HG02938 (cell line): ENCODE measurements around the gene ZBP1.

Source experiments
- ATAC-seq: cut with Tn5 transposase; IDR thresholded peaks from one replicate; pipeline ENCODE4 v1.9.1; 2021; ENCODE audit warnings: mild to moderate bottlenecking, moderate library complexity; ENCODE audit not compliant: unreplicated experiment

The ZBP1 gene

DNA sequence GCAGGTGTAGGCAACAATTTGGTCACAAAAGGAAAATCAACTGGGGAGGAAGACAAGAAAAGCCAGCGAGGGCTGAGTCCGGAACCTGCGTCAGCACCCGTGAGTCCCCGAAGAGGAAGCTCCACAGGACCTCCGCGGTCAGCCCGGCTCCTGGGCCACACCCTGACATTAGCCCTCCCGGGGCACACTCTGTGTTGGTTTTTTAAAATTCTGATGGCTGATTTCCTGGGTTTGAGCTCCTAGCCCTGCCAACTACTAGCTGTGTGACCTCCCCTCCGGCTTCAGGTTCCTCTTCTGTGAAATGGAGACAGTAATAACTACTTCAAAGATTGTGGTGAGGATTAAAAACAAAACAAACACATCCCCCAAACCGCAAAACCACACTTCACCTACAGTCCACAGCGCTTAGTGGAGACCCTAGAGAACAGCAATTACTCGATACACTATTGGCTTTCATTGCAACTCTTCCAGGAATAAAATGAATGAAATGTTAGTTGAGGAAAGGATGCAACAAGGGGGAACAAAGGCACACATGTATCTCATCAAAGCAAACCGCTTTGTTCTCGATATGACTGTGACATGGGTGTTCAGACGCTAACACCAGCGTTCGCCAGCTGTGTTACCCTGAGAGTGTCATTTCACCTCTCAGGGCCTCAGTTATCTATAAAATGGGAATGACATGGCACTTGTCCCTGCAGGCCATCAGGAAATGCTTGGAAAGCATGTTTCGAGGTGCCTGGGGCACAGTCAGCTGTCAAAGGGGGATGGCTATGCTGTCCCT is 985 bp downstream of the ZBP1 start:
- peak; percentile 66 for ATAC-seq

DNA sequence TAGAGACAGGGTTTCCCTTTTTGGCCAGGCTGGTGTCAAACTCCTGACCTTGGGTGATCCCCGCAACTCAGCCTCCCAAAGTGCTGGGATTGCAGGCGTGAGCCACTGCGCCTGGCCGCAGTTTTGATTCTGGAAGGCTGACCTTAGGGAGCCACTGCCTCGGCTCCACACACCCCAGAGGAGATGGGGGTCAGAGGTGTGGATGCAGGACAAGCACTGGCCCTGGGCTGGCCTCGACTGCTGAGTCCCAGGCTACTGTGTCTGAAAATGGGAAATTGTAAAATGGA is 1.5 kb downstream of the ZBP1 start:
- no peak for ATAC-seq

- ATAC-seq = no peak
Observed at GRCh38 chr20:57618091-57618763, 2.0 kb downstream of the ZBP1 start.

GRCh38 chr20:57617079-57617795 is 3.0 kb downstream of the ZBP1 start:
- ATAC-seq = no peak

GRCh38 chr20:57616143-57616951 is 3.9 kb downstream of the ZBP1 start:
- no peak for ATAC-seq

DNA sequence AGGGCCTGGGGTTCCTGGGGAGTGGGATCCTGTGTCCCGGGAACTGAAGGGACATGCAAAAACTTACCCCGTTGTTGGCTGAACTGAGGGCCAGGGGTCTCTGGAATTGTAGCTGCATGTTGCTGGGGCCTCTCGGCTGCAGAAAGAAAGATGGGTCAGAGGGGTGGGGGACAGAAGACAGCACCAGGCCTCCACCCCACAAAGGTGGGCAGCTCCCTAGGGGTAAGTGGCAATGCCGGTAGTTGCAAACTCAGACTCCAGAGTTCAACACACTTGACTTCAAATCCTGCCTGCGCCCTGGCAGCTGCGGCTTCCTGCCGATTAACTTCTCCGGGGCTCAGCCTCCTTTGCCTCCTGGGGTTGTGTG is 4.8 kb downstream of the ZBP1 start:
- no peak for ATAC-seq

GRCh38 chr20:57614490-57615444 is 5.5 kb downstream of the ZBP1 start:
- no peak for ATAC-seq

DNA sequence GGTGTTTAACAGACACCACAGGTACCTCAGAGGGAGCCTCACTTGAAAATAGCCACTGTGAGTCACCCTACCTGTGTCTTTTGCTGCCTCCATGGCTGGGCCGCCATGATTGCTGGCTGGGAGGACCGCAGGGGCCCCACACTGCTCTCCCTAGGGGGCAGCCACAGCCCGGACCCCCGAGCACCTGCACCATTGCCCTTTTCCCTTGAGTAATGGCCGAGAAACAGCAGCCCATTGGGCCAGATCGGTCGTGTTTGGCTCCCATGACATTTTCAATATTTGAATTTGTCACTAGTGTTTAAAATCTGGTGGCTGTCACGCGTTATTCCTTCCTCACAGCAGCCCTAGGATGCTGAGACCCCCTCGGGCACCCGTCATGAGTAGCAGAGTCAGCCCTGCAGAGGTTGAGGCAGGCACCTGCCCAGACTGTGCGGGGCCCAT is 6.7 kb downstream of the ZBP1 start:
- no peak for ATAC-seq

DNA sequence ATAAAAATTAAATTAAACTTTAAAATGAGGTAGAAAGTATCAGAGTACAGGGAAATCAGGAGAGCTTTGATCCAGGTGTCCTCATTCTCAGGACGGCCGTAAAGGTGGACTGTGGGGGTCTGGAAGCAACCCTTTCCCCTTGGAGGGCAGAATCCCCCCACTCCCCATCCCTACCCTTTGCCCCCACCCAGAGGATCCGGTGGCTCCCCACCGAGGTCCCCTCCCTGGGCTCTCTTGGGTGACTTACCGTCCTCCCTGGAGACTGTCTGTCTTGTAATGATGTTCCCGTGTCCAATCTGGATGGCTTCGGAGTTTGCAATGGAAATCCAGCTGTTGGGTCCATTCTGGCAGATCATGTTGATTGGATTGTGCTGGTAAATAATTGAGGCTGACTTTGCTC is 7.3 kb downstream of the ZBP1 start:
- ATAC-seq = no peak

DNA sequence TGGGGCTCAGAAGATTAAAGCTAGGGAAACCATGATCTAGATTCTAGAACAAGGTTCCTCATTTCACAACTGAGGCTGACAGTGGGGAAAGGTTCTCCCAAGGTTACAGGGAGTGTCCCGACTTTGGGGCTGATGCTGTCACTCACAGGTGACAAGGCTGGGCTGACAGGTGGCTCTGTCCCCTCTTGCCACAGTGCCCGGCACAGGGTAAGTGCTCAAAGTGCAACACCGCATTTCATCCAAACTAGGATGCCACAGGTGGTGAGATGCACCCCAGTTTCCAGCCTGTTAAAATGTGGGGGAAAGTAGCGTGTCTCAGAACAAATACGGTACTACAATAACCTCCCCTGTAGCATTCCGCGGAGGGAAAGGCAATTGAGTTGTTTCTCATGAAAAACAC is 7.8 kb downstream of the ZBP1 start:
- no peak for ATAC-seq

DNA sequence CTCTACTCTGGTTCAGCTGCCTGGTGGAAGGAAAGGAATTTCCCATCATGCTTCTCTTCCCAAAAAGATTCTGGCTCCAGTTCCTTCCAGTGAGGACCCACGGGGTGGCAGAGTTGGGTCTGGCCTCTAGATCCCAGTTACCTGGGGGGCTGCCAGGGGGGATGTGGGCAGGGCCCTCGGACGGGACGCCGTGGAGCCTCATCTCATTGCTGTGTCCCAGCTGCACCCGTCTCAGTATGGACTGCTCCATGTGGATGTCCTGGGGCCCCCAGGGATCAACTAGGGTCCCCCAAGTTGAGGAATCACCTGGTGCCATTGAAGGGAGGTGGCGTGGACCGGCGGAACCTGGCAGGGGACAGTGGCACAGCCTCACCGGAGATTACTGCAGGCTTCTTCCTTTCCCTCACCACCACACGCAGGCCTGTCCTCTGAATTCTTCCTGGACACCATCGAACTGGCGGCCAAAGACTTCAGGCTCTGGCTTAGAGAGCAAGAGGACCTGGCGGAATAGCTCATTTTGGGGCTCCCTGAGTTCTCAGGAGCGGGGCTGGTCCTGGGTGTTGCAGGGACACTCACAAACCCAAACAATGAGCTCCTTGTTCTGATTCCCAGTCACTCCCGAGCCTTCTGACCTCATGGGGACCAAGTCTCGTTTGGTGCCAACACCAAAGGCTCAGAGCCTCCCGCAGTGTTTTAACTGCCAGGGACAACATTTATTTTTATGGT is 8.5 kb downstream of the ZBP1 start:
- ATAC-seq = no peak

DNA sequence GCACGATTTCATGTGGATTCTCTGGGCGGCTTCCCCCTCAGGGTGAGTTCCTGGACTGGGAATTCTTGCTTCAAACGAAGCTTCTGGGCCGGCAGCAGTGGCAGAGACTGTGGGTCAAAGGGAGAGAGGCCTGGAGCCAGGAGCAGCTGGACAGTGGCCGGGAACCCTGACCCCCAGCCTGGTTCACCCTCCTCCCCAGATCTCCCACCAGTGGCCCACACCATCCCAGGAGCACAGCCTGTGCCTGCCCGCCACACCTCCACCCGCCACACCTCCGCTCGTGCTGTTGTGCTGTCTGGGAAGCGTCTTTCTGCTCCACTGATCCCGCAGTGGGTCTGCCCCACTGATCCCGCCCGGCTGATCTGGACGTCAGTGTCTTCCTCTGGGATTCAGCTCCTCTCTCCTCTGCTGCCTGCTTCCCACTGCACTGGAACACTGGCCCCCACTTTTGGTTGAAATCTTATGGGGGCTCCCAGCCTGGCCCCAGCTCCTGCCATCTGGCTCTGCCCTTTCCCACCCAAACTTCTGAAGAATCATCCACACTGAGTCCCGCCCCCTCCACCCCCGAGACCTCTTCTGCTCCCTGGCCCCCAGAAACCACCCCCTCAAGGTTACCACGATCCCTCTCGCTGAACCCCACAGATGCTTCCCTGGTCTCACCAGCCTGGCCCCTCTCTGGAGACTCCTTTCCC is 9.8 kb downstream of the ZBP1 start:
- no peak for ATAC-seq

DNA sequence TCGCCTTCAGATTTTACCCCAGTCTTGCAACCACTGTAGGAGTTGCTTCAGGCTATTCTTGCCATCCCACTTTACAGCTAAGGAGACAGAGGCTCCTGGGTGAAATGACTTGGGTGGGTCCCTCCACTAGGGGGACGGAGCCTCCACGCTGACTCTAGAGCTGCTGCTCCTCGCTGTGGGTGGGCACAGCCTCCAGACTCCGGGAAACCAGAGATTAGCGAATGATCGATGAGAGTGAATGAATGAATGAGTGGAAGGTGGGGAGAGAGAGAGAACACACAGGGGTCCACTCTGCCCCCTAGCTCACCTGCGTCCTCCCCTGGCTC is 10.4 kb downstream of the ZBP1 start:
- ATAC-seq = no peak

DNA sequence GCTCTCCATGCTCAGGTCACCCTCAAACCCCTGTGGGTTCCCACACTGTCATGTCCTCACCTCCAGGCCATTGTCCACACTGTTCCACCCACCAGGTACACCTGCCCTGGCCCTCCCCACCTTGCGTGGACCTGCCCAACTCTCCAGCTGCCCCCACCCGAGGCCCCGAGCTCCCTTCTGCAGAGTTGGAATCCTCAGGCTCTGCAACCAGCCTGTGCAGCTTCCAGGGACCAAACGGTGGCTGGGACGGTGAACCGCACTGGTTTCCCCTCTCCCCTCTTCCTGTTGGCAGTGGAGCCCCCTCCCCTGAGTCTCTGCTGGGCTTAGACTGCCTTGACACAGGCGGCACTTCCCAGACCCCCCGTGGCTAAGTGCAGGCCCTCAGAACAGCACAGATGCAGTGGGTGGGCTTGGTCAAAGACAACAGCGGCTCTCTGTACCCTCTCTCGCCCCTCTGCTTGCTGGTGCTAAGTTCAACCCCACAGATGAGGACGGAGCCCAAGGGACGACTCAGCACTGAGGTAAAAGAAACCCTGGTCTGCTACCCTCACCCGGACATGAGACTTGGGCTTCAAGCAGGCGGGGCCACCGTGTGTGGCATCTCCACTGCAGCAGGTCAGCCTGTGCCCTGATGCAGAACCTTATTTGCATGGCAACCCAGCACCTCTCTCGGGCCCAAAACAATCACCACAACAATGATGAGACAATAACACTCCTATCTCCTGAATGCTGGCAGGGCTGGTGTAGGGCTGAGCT is 11.0 kb downstream of the ZBP1 start:
- no peak for ATAC-seq

- no peak for ATAC-seq
Observed at GRCh38 chr20:57608516-57608915, 11.7 kb downstream of the ZBP1 start.

DNA sequence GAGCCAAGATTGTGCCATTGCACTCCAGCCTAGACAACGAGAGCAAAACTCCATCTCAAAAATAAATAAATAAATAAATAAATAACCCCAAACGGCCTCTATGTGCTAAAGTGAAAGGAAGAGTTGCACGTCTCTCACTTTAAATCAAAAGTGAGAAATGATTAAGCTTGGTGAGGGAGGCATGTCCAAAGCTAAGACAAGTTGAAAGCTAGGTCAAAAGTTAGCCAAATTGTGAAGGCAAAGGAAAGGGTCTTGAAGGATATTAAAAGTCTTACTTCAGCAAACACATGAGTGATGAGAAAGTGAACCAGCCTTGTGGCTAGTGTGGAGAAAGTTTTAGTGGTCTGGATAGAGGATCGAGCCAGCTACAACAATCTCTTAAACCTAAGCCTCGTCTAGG is 14.3 kb downstream of the ZBP1 start:
- ATAC-seq = no peak

DNA sequence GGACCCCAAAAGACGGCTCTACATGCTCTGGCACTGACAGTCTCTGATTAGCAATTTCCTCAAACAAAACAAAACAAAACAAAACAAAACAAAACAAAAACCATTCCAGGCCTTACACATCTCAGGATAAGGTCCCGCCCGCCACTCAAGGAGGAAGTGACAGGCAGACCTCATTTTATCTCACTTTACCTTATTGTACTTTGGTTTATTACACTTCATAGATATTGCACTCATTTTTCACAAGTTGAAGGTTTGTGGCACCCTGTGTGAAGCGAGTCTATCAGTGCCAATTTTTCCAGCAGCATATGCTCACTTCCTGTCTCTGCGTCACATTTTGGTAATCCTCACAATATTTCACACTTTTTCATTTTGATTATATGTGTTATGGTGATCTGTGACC is 15.2 kb downstream of the ZBP1 start:
- ATAC-seq = no peak

DNA sequence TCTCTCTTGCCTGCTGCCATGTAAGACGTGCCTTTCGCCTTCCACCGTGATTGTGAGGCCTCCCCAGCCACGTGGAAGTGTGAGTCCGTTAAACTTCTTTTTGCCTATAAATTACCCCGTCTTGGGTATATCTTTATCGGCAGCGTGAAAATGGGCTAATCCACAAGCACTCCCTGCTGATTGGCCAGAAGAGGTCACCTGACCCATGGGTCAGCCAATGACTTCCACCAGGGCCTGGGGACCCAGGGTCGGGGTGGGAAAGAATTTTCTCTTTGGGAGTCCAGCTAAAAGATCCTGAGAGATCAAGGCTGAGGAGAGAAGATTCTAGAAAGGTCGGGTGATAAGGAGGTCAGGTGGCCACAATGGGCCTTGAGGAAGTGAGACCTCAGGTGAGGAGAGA is 17.1 kb downstream of the ZBP1 start:
- ATAC-seq = no peak
